Left lung (tissue), 10 donors: ENCODE results near the gene IMPACT. TPM values are rescaled to one million over a fixed set of nuclear protein-coding genes. Genes with fewer than 3 reads are reported as not detected.

Experiments used
- ATAC-seq: fragments of 200-7000 bp; cut with Tn5 transposase; one replicate; pipeline ENCODE4 v1.9.1; 2020; ENCODE audit warnings: moderate library complexity
- DNase-seq, 4 donors: peaks; one replicate each; pipeline ENCODE4 v3.0.0-alpha.2; 2013 to 2020
- H3K27ac ChIP-seq, 2 donors: fragments of 200-600 bp; sonication (generic) in 1 of 2; one replicate each; pipeline versions ENCODE4 v1.5.0 to v1.8.0; 2020 to 2021
- H3K27me3 ChIP-seq, 2 donors: fragments of 200-600 bp; sonication (generic) in 1 of 2; one replicate each; pipeline versions ENCODE4 v1.5.0 to v1.8.0; 2020 to 2021
- H3K36me3 ChIP-seq, 2 donors: fragments of 200-600 bp; sonication (generic) in 1 of 2; one replicate each; pipeline versions ENCODE4 v1.5.0 to v1.8.0; 2020 to 2021
- H3K4me1 ChIP-seq, 2 donors: fragments of 200-600 bp; one replicate each; pipeline ENCODE4 v1.8.0; 2021
- H3K4me3 ChIP-seq, 2 donors: fragments of 200-600 bp; sonication (generic) in 1 of 2; one replicate each; pipeline versions ENCODE4 v1.5.0 to v1.8.0; 2020 to 2021; ENCODE audit warnings: mild to moderate bottlenecking in 1 of 2
- H3K9me3 ChIP-seq, 2 donors: fragments of 200-600 bp; sonication (generic) in 1 of 2; one replicate each; pipeline versions ENCODE4 v1.5.0 to v1.8.0; 2020 to 2021
- intact Hi-C, 2 donors: fragments of 100-400 bp; cut with DNase I; formaldehyde crosslinking; loops; one replicate each; pipeline versions ENCODE4 v1.11.2 to v1.14.2; 2022
- polyA plus RNA-seq, 6 donors: library from polyadenylated mRNA; unstranded; fragments of 120-200 nt; gene quantifications; one replicate each; pipeline ENCODE4 v1.2.1, GENCODE V29; 2013; ENCODE audit not compliant: insufficient read length in 6 of 6
- total RNA-seq, 2 donors: library from RNA; stranded (reverse); fragmentation: NEBNext Ultra II Directional; extraction: Animal tissue kit (Norgen Biotek cat#: 25700); gene quantifications; one replicate each; pipeline ENCODE4 v1.2.1, GENCODE V29; 2021
- TF ChIP-seq, protein P1 (sequence below), 2 donors: fragments of 200-600 bp; sonication (generic) in 1 of 2; IDR thresholded peaks; one replicate each; pipeline versions ENCODE4 v1.5.0 to v1.8.0; 2021; ENCODE audit warnings: antibody characterized with exemption in 2 of 2
- donor health status: DM: no; HTN: yes; CAD: no.
- donor health status: DM: no; HTN: no; CAD: no.

IMPACT gene
- total and polyA plus RNA-seq, 8 donors, result 32.5 to 58.8 (median 51.8) TPM

DNA sequence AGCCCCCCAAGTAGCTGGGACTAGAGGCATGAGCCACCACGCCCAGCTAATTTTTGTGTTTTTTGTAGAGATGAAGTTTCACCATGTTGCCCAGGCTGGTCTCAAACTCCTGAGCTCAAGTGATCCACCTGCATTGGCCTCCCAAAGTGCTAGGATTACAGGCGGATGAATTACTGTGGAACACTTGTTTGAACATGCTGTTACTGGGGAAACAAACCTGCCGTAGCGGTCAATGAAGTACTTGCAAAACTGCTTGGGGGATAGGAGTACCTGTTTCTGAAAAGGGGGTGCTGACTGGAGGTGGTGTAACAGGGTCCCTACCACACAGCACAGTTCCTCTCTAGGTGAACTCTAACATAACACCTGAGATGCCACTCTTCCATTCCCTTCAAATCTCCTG, 5.9 kb upstream of the IMPACT start:
- H3K36me3 ChIP-seq, result no peaks in the 10 kb centered on the region
- TF ChIP-seq, protein P1, sequence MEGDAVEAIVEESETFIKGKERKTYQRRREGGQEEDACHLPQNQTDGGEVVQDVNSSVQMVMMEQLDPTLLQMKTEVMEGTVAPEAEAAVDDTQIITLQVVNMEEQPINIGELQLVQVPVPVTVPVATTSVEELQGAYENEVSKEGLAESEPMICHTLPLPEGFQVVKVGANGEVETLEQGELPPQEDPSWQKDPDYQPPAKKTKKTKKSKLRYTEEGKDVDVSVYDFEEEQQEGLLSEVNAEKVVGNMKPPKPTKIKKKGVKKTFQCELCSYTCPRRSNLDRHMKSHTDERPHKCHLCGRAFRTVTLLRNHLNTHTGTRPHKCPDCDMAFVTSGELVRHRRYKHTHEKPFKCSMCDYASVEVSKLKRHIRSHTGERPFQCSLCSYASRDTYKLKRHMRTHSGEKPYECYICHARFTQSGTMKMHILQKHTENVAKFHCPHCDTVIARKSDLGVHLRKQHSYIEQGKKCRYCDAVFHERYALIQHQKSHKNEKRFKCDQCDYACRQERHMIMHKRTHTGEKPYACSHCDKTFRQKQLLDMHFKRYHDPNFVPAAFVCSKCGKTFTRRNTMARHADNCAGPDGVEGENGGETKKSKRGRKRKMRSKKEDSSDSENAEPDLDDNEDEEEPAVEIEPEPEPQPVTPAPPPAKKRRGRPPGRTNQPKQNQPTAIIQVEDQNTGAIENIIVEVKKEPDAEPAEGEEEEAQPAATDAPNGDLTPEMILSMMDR (IDR thresholded peaks at IDR 0.05), result no peak
- H3K9me3 ChIP-seq, result no peaks in the 10 kb centered on the region
- no peaks in the 10 kb centered on the region for H3K4me1 ChIP-seq
- intact Hi-C loops, result no loop called here
- no peak overlapping the region for H3K27ac ChIP-seq
- ATAC-seq (no peak), DNase-seq (no peak)
- H3K4me3 ChIP-seq, result no peak overlapping the region
- H3K27me3 ChIP-seq, result peaks cover 3 to 26% of the 10 kb centered on the region in 2 donors

DNA sequence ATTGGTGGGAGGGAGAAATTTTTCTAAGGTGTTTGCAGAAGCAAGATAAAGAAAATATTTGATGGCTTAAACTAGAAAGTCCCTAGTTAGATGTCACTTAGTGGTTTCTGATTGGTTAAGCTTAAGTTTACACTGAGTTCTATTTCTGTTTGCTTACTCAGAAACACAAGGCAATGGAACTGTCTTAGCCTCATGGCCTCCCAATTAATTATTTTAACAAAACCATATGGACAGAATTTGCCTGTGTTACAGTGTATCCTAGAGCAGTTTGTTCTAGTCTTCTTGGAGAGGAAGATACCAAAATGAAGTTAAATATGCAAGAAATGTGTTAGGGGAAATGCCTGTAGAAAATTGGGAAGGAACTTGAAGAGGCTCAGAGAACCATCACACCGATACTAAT, 4.6 kb upstream of the IMPACT start:
- Histone ChIP-seq H3K4me1 (no peaks in the 10 kb centered on the region), H3K9me3 (no peaks in the 10 kb centered on the region), H3K27me3 (peaks cover 3 to 26% of the 10 kb centered on the region in 2 donors), H3K27ac (no peak overlapping the region), H3K36me3 (no peaks in the 10 kb centered on the region), H3K4me3 (no peak overlapping the region)
- DNase-seq (no peak), ATAC-seq (no peak)
- TF ChIP-seq, protein P1 (IDR thresholded peaks at IDR 0.05), result no peak
- intact Hi-C loops, result no loop called here

DNA sequence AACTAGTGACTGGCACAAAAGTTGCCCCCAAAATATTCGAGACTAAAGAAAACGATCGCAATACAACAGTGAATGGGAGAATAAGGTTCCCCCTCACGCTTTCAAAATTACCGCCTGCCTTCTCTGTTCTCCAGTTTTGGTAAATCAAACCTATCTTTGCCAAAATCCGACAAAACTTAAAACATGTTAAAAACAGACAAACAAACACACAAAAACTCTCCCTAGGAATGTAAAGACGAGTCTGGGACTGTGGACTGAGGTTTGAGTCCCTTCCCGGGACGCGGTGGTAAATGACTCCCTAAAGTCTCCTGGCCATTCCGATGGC, 435 bp upstream of the IMPACT start:
- peaks cover 0 to 9% of the 10 kb centered on the region in 2 donors for H3K36me3 ChIP-seq
- no peak for ATAC-seq
- TF ChIP-seq, protein P1 (IDR thresholded peaks at IDR 0.05), result no peak
- peaks cover 3 to 9% of the 10 kb centered on the region in 2 donors for H3K27me3 ChIP-seq
- intact Hi-C loops, result no loop called here
- peak overlapping the region; percentile 90 for H3K4me3 ChIP-seq
- H3K9me3 ChIP-seq, result no peaks in the 10 kb centered on the region
- H3K27ac ChIP-seq, result peak overlapping the region; percentile 84 to 92
- DNase-seq, result no peak
- H3K4me1 ChIP-seq, result peaks cover 6 to 13% of the 10 kb centered on the region in 2 donors

DNA sequence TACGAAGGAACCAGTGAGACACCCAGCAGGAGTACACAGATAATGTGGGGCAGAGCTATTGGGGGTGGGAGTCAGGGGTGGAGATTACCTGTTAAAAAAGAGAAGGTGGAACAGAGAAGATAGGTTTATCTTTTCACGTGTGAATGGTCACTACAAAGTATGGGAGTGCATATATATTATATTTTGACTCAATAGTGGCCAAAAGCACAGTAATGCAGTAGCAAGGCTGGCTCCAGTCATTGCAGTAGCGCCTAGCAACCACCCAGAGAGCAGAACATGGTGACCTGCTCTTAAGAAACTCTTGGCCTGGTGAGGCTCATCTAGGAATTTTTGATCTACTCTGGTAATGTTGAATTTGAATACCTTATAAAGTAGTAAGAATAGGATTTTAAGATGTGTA, 1.0 kb downstream of the IMPACT start:
- no peak overlapping the region for H3K27ac ChIP-seq
- peak overlapping the region; percentile 90 for H3K4me3 ChIP-seq

DNA sequence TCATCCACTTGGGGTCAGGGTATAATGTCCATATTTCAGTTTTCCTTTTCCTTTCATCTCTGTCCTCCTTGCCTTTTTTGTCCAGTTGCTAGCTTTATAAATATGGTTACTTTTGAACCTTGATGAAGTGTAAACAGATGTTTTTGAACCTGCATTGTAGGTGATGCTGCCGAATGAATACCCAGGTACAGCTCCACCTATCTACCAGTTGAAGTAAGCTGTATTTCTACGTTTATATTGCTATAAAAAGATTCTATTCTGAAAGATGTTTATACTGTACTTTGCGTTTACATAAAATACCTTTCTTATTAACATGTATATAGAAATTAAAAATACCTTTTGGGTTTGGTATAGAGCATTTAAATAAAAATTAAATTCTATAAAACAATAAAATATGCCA, 2.2 kb downstream of the IMPACT start:
- Histone ChIP-seq H3K4me1 (peaks cover 6 to 13% of the 10 kb centered on the region in 2 donors), H3K9me3 (no peaks in the 10 kb centered on the region), H3K27me3 (peaks cover 3 to 9% of the 10 kb centered on the region in 2 donors), H3K36me3 (peaks cover 0 to 19% of the 10 kb centered on the region in 2 donors), H3K4me3 (no peak overlapping the region), H3K27ac (no peak overlapping the region)
- intact Hi-C loops, result no loop called here
- DNase-seq (no peak), ATAC-seq (no peak)
- TF ChIP-seq, protein P1 (IDR thresholded peaks at IDR 0.05), result no peak

More for the DNA sequence above, 1.0 kb downstream of the IMPACT start:
- Histone ChIP-seq H3K9me3 (no peaks in the 10 kb centered on the region), H3K27me3 (peaks cover 3 to 9% of the 10 kb centered on the region in 2 donors), H3K36me3 (peaks cover 0 to 19% of the 10 kb centered on the region in 2 donors), H3K4me1 (peaks cover 6 to 13% of the 10 kb centered on the region in 2 donors)
- TF ChIP-seq, protein P1 (IDR thresholded peaks at IDR 0.05), result no peak
- DNase-seq, result no peak
- ATAC-seq, result peak; percentile 4
- intact Hi-C loops, result no loop called here
